ENCODE data around the gene GET4. TPM values are rescaled to one million over a fixed set of nuclear protein-coding genes. Genes with fewer than 3 reads are reported as not detected.

GET4 gene
- polyA plus RNA-seq, 2 donors = 43.2 to 44.5 TPM

GRCh38 chr7:835021-835420 lies 41.3 kb upstream of the GET4 start:
- WGBS, 2 donors = 90% methylated on average over 12 of the region's 12 CpGs
- Histone ChIP-seq H3K4me1 (ENCODE audit: control insufficient read depth in 2 of 2, insufficient read depth in 2 of 2, low read length in 1 of 2) (peaks cover 13 to 30% of the 10 kb centered on the region in 2 donors), H3K9me3 (ENCODE audit: control insufficient read depth in 2 of 2, insufficient read depth in 1 of 2, low read depth in 1 of 2, low read length in 1 of 2) (no peaks in the 10 kb centered on the region), H3K27ac (ENCODE audit: low read depth in 2 of 2, low read length in 1 of 2) (peak overlapping the region in 1 of 2 donors; percentile 71), H3K36me3 (ENCODE audit: control insufficient read depth in 2 of 2, insufficient read depth in 2 of 2, low read length in 1 of 2) (peaks cover 0 to 16% of the 10 kb centered on the region in 2 donors), H3K27me3 (ENCODE audit: control insufficient read depth in 1 of 2, insufficient read depth in 2 of 2, low read length in 2 of 2) (no peaks in the 10 kb centered on the region), H3K4me3 (ENCODE audit: low read depth in 1 of 2, low read length in 2 of 2) (no peak overlapping the region)

GRCh38 chr7:835485-836401 lies 40.6 kb upstream of the GET4 start:
- peaks cover 8 to 25% of the 10 kb centered on the region in 2 donors for H3K4me1 ChIP-seq (ENCODE audit: control insufficient read depth in 2 of 2, insufficient read depth in 2 of 2, low read length in 1 of 2)
- 50 to 65% methylated on average over 27 of the region's 27 CpGs for WGBS, 2 donors
- peaks cover 0 to 19% of the 10 kb centered on the region in 2 donors for H3K36me3 ChIP-seq (ENCODE audit: control insufficient read depth in 2 of 2, insufficient read depth in 2 of 2, low read length in 1 of 2)
- H3K27me3 ChIP-seq (ENCODE audit: control insufficient read depth in 1 of 2, insufficient read depth in 2 of 2, low read length in 2 of 2) = no peaks in the 10 kb centered on the region
- no peaks in the 10 kb centered on the region for H3K9me3 ChIP-seq (ENCODE audit: control insufficient read depth in 2 of 2, insufficient read depth in 1 of 2, low read depth in 1 of 2, low read length in 1 of 2)
- no peak overlapping the region for H3K4me3 ChIP-seq (ENCODE audit: low read depth in 1 of 2, low read length in 2 of 2)
- H3K27ac ChIP-seq (ENCODE audit: low read depth in 2 of 2, low read length in 1 of 2) = peak overlapping the region; percentile 93 to 96

GRCh38 chr7:836429-836828 lies 39.9 kb upstream of the GET4 start:
- Histone ChIP-seq H3K36me3 (ENCODE audit: control insufficient read depth in 2 of 2, insufficient read depth in 2 of 2, low read length in 1 of 2) (peaks cover 0 to 19% of the 10 kb centered on the region in 2 donors), H3K9me3 (ENCODE audit: control insufficient read depth in 2 of 2, insufficient read depth in 1 of 2, low read depth in 1 of 2, low read length in 1 of 2) (no peaks in the 10 kb centered on the region), H3K4me1 (ENCODE audit: control insufficient read depth in 2 of 2, insufficient read depth in 2 of 2, low read length in 1 of 2) (peaks cover 7 to 23% of the 10 kb centered on the region in 2 donors), H3K4me3 (ENCODE audit: low read depth in 1 of 2, low read length in 2 of 2) (no peak overlapping the region), H3K27ac (ENCODE audit: low read depth in 2 of 2, low read length in 1 of 2) (peak overlapping the region; percentile 93 to 96), H3K27me3 (ENCODE audit: control insufficient read depth in 1 of 2, insufficient read depth in 2 of 2, low read length in 2 of 2) (no peaks in the 10 kb centered on the region)
- 30 to 53% methylated on average over 5 of the region's 5 CpGs for WGBS, 2 donors

- Histone ChIP-seq H3K27ac (ENCODE audit: low read depth in 2 of 2, low read length in 1 of 2) (peak overlapping the region; percentile 93 to 96), H3K27me3 (ENCODE audit: control insufficient read depth in 1 of 2, insufficient read depth in 2 of 2, low read length in 2 of 2) (no peaks in the 10 kb centered on the region), H3K4me3 (ENCODE audit: low read depth in 1 of 2, low read length in 2 of 2) (no peak overlapping the region), H3K9me3 (ENCODE audit: control insufficient read depth in 2 of 2, insufficient read depth in 1 of 2, low read depth in 1 of 2, low read length in 1 of 2) (no peaks in the 10 kb centered on the region), H3K36me3 (ENCODE audit: control insufficient read depth in 2 of 2, insufficient read depth in 2 of 2, low read length in 1 of 2) (peaks cover 0 to 22% of the 10 kb centered on the region in 2 donors), H3K4me1 (ENCODE audit: control insufficient read depth in 2 of 2, insufficient read depth in 2 of 2, low read length in 1 of 2) (peaks cover 7 to 23% of the 10 kb centered on the region in 2 donors)
- 80 to 87% methylated on average over 19 of the region's 19 CpGs for WGBS, 2 donors
These were observed 39.4 kb upstream of the GET4 start for GRCh38 chr7:837001-837400.

GRCh38 chr7:840001-840600 lies 36.3 kb upstream of the GET4 start:
- H3K36me3 ChIP-seq (ENCODE audit: control insufficient read depth in 2 of 2, insufficient read depth in 2 of 2, low read length in 1 of 2) = peaks cover 17 to 44% of the 10 kb centered on the region in 2 donors
- WGBS, 2 donors = 91 to 93% methylated on average over 24 of the region's 24 CpGs

GRCh38 chr7:841943-842342 lies 34.4 kb upstream of the GET4 start:
- Histone ChIP-seq H3K36me3 (ENCODE audit: control insufficient read depth in 2 of 2, insufficient read depth in 2 of 2, low read length in 1 of 2) (peaks cover 19 to 44% of the 10 kb centered on the region in 2 donors), H3K27ac (ENCODE audit: low read depth in 2 of 2, low read length in 1 of 2) (peak overlapping the region; percentile 7 to 70)

More at GRCh38 chr7:840001-840600, 36.3 kb upstream of the GET4 start:
- Histone ChIP-seq H3K27ac (ENCODE audit: low read depth in 2 of 2, low read length in 1 of 2) (no peak overlapping the region), H3K4me1 (ENCODE audit: control insufficient read depth in 2 of 2, insufficient read depth in 2 of 2, low read length in 1 of 2) (peaks cover 3 to 18% of the 10 kb centered on the region in 2 donors), H3K27me3 (ENCODE audit: control insufficient read depth in 1 of 2, insufficient read depth in 2 of 2, low read length in 2 of 2) (no peaks in the 10 kb centered on the region), H3K9me3 (ENCODE audit: control insufficient read depth in 2 of 2, insufficient read depth in 1 of 2, low read depth in 1 of 2, low read length in 1 of 2) (no peaks in the 10 kb centered on the region), H3K4me3 (ENCODE audit: low read depth in 1 of 2, low read length in 2 of 2) (no peak overlapping the region)

GRCh38 chr7:842431-843031 lies 33.8 kb upstream of the GET4 start:
- Histone ChIP-seq H3K36me3 (ENCODE audit: control insufficient read depth in 2 of 2, insufficient read depth in 2 of 2, low read length in 1 of 2) (peaks cover 19 to 41% of the 10 kb centered on the region in 2 donors), H3K4me1 (ENCODE audit: control insufficient read depth in 2 of 2, insufficient read depth in 2 of 2, low read length in 1 of 2) (no peaks in the 10 kb centered on the region), H3K9me3 (ENCODE audit: control insufficient read depth in 2 of 2, insufficient read depth in 1 of 2, low read depth in 1 of 2, low read length in 1 of 2) (no peaks in the 10 kb centered on the region), H3K27me3 (ENCODE audit: control insufficient read depth in 1 of 2, insufficient read depth in 2 of 2, low read length in 2 of 2) (no peaks in the 10 kb centered on the region), H3K27ac (ENCODE audit: low read depth in 2 of 2, low read length in 1 of 2) (peak overlapping the region in 1 of 2 donors; percentile 70), H3K4me3 (ENCODE audit: low read depth in 1 of 2, low read length in 2 of 2) (no peak overlapping the region)
- 77 to 79% methylated on average over 8 of the region's 8 CpGs for WGBS, 2 donors

More at GRCh38 chr7:841943-842342, 34.4 kb upstream of the GET4 start:
- no peaks in the 10 kb centered on the region for H3K9me3 ChIP-seq (ENCODE audit: control insufficient read depth in 2 of 2, insufficient read depth in 1 of 2, low read depth in 1 of 2, low read length in 1 of 2)
- H3K27me3 ChIP-seq (ENCODE audit: control insufficient read depth in 1 of 2, insufficient read depth in 2 of 2, low read length in 2 of 2) = no peaks in the 10 kb centered on the region
- no peak overlapping the region for H3K4me3 ChIP-seq (ENCODE audit: low read depth in 1 of 2, low read length in 2 of 2)
- 73 to 77% methylated on average over 16 of the region's 16 CpGs for WGBS, 2 donors
- peaks cover 0 to 3% of the 10 kb centered on the region in 2 donors for H3K4me1 ChIP-seq (ENCODE audit: control insufficient read depth in 2 of 2, insufficient read depth in 2 of 2, low read length in 1 of 2)

GRCh38 chr7:843230-843629 lies 33.1 kb upstream of the GET4 start:
- H3K4me1 ChIP-seq (ENCODE audit: control insufficient read depth in 2 of 2, insufficient read depth in 2 of 2, low read length in 1 of 2) = no peaks in the 10 kb centered on the region
- H3K36me3 ChIP-seq (ENCODE audit: control insufficient read depth in 2 of 2, insufficient read depth in 2 of 2, low read length in 1 of 2) = peaks cover 19 to 41% of the 10 kb centered on the region in 2 donors
- WGBS, 2 donors = 93 to 94% methylated on average over 17 of the region's 17 CpGs
- no peaks in the 10 kb centered on the region for H3K27me3 ChIP-seq (ENCODE audit: control insufficient read depth in 1 of 2, insufficient read depth in 2 of 2, low read length in 2 of 2)
- no peaks in the 10 kb centered on the region for H3K9me3 ChIP-seq (ENCODE audit: control insufficient read depth in 2 of 2, insufficient read depth in 1 of 2, low read depth in 1 of 2, low read length in 1 of 2)
- H3K4me3 ChIP-seq (ENCODE audit: low read depth in 1 of 2, low read length in 2 of 2) = no peak overlapping the region
- H3K27ac ChIP-seq (ENCODE audit: low read depth in 2 of 2, low read length in 1 of 2) = no peak overlapping the region

- Histone ChIP-seq H3K4me3 (ENCODE audit: low read depth in 1 of 2, low read length in 2 of 2) (no peak overlapping the region), H3K4me1 (ENCODE audit: control insufficient read depth in 2 of 2, insufficient read depth in 2 of 2, low read length in 1 of 2) (no peaks in the 10 kb centered on the region), H3K27ac (ENCODE audit: low read depth in 2 of 2, low read length in 1 of 2) (no peak overlapping the region), H3K9me3 (ENCODE audit: control insufficient read depth in 2 of 2, insufficient read depth in 1 of 2, low read depth in 1 of 2, low read length in 1 of 2) (no peaks in the 10 kb centered on the region), H3K27me3 (ENCODE audit: control insufficient read depth in 1 of 2, insufficient read depth in 2 of 2, low read length in 2 of 2) (no peaks in the 10 kb centered on the region), H3K36me3 (ENCODE audit: control insufficient read depth in 2 of 2, insufficient read depth in 2 of 2, low read length in 1 of 2) (peaks cover 19 to 35% of the 10 kb centered on the region in 2 donors)
- WGBS, 2 donors = 85 to 94% methylated on average over 14 of the region's 14 CpGs
These were observed 32.3 kb upstream of the GET4 start for GRCh38 chr7:844043-844442.

Data from esophagus (tissue), 2 donors.